DND-41 (cell line): ENCODE measurements around the gene CARD14.

Experiments
- ATAC-seq: fragments of 200-7000 bp; cut with Tn5 transposase; 3 replicates; pipeline ENCODE4 v1.9.1; 2021; ENCODE audit warnings: low read depth; ENCODE audit not compliant: insufficient read depth
- DNase-seq: peaks from one replicate; pipeline ENCODE4 v3.0.0-alpha.2; 2020
- H2AFZ ChIP-seq: 2 replicates; pipeline ENCODE4 v1.6.0; 2012; ENCODE audit warnings: low read depth, low read length
- H3K27ac ChIP-seq: 2 replicates; pipeline ENCODE4 v1.5.1; 2012; ENCODE audit warnings: low read length, inconsistent platforms
- H3K27me3 ChIP-seq: fragments of 200-600 bp; sonication (generic); 2 replicates; pipeline ENCODE4 v1.6.0; 2012; ENCODE audit warnings: low read length, mild to moderate bottlenecking, inconsistent platforms; ENCODE audit not compliant: insufficient read depth, poor library complexity
- H3K36me3 ChIP-seq: 2 replicates; pipeline ENCODE4 v1.5.1; 2012; ENCODE audit warnings: low read length, inconsistent platforms; ENCODE audit not compliant: insufficient read depth
- H3K4me1 ChIP-seq: 2 replicates; pipeline ENCODE4 v1.5.1; 2012; ENCODE audit warnings: mild to moderate bottlenecking, low read length; ENCODE audit not compliant: insufficient read depth
- H3K4me2 ChIP-seq: 2 replicates; pipeline ENCODE4 v1.6.0; 2012; ENCODE audit warnings: mild to moderate bottlenecking, moderate library complexity, low read length, inconsistent platforms; ENCODE audit not compliant: insufficient read depth
- H3K4me3 ChIP-seq, 2 experiments: fragments of 200-600 bp in 1 of 2; shearing (Covaris generic) in 1 of 2; 2 replicates each; pipeline ENCODE4 v1.5.1; 2012 to 2016; ENCODE audit warnings: inconsistent platforms in 2 of 2, low read length in 2 of 2, mild to moderate bottlenecking in 2 of 2, low read depth in 1 of 2, moderate library complexity in 1 of 2
- H3K79me2 ChIP-seq: 2 replicates; pipeline ENCODE4 v1.6.0; 2012; ENCODE audit warnings: low read length, inconsistent platforms; ENCODE audit not compliant: insufficient read depth
- H3K9ac ChIP-seq: 2 replicates; pipeline ENCODE4 v1.6.0; 2012; ENCODE audit warnings: low read depth, mild to moderate bottlenecking, inconsistent platforms, low read length, moderate library complexity
- H3K9me3 ChIP-seq: 2 replicates; pipeline ENCODE4 v1.5.1; 2012; ENCODE audit warnings: low read length, moderate library complexity, mild to moderate bottlenecking, inconsistent platforms; ENCODE audit not compliant: insufficient read depth, severe bottlenecking
- H4K20me1 ChIP-seq: 2 replicates; pipeline ENCODE4 v1.6.0; 2012; ENCODE audit warnings: low read length; ENCODE audit not compliant: insufficient read depth
- CTCF ChIP-seq: IDR thresholded peaks from 2 replicates; pipeline ENCODE4 v1.5.1; 2012; ENCODE audit warnings: borderline replicate concordance, low read length, moderate library complexity, mild to moderate bottlenecking; ENCODE audit not compliant: poor library complexity, severe bottlenecking; ENCODE audit errors: extremely low read depth
- EZH2 ChIP-seq: IDR thresholded peaks from 3 replicates; pipeline ENCODE4 v1.6.1; 2012; ENCODE audit warnings: borderline replicate concordance, low read depth, mild to moderate bottlenecking, moderate library complexity, low read length, inconsistent platforms; ENCODE audit not compliant: severe bottlenecking

Gene CARD14

DNA sequence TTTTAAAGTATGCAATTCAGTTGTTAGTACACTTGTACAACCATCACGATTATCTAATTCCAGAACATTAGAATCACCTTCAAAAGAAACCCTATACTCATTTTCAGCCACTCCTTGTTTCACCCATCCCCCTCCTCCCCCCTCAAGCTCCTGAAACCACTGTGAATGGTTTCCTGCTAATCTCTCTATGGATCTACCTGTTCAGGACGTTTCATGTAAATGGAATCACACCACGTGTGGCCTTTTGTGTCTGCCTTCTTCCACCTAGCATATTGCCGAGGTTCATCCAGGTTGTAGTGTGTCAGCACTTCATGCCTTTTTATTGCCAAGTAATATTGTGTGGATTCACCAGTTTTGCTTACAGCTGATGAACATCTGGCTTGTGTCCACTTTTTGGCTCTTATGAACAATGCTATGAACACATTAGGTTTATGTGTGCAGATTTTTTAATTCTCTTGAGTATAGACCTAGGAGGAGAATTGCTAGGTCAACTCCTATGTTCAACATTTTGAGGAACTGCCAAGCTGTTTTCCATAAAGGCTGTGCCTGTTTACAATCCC is 40.7 kb upstream of the CARD14 start:
- H3K9me3 ChIP-seq, result no peaks in the 10 kb centered on the region
- H4K20me1 ChIP-seq, result peaks cover 9% of the 10 kb centered on the region
- no peaks in the 10 kb centered on the region for H3K4me1 ChIP-seq
- H2AFZ ChIP-seq, result no peak overlapping the region
- H3K9ac ChIP-seq, result no peak overlapping the region
- ATAC-seq (no peak), DNase-seq (no peak)
- no peak for TF ChIP-seq CTCF
- TF ChIP-seq EZH2, result no peak
- peaks cover 4% of the 10 kb centered on the region for H3K27me3 ChIP-seq
- no peak overlapping the region for H3K4me3 ChIP-seq
- H3K79me2 ChIP-seq, result no peaks in the 10 kb centered on the region
- no peak overlapping the region for H3K27ac ChIP-seq
- peaks cover 13% of the 10 kb centered on the region for H3K36me3 ChIP-seq
- no peak overlapping the region for H3K4me2 ChIP-seq

DNA sequence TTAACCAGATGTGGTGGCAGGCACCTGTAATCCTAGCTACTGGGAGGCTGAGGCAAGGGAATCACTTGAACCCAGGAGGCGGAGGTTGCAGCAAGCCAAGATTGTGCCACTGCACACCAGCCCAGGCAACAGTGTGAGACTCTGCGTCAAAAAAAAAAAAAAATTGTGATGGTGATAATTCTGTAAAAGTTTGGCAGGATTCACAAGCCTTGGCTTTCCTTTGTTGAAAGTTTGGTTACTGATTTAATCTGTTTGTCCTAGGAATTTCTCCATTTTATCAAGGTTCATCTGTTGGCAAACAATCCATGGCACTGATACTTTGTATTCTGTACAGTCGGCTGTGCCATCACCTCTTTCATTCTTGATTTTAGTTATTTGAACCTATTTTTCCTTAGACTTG is 38.8 kb upstream of the CARD14 start:
- H3K4me3 ChIP-seq, result no peak overlapping the region
- H3K9me3 ChIP-seq, result no peaks in the 10 kb centered on the region
- H3K79me2 ChIP-seq, result no peaks in the 10 kb centered on the region
- peaks cover 31% of the 10 kb centered on the region for H3K36me3 ChIP-seq
- no peak overlapping the region for H3K27ac ChIP-seq
- H3K4me1 ChIP-seq, result no peaks in the 10 kb centered on the region
- H3K4me2 ChIP-seq, result no peak overlapping the region
- no peak for TF ChIP-seq EZH2
- TF ChIP-seq CTCF, result no peak
- H3K27me3 ChIP-seq, result peaks cover 4% of the 10 kb centered on the region
- no peak for DNase-seq
- ATAC-seq, result no peak
- peaks cover 9% of the 10 kb centered on the region for H4K20me1 ChIP-seq
- H2AFZ ChIP-seq, result no peak overlapping the region
- H3K9ac ChIP-seq, result no peak overlapping the region

- H3K36me3 ChIP-seq, result peaks cover 52% of the 10 kb centered on the region
- ATAC-seq, result peak; percentile 40; the same call in 2 of the 3 replicates
Observed at GRCh38 chr17:80132906-80133625, 36.8 kb upstream of the CARD14 start.

More at GRCh38 chr17:80132906-80133625, 36.8 kb upstream of the CARD14 start:
- H3K27ac ChIP-seq, result no peak overlapping the region
- TF ChIP-seq CTCF (no peak), EZH2 (no peak)
- no peak for DNase-seq
- H3K4me3 ChIP-seq, result no peak overlapping the region
- no peaks in the 10 kb centered on the region for H3K4me1 ChIP-seq
- no peak overlapping the region for H3K9ac ChIP-seq
- H3K79me2 ChIP-seq, result no peaks in the 10 kb centered on the region
- no peaks in the 10 kb centered on the region for H3K27me3 ChIP-seq
- no peak overlapping the region for H2AFZ ChIP-seq
- peaks cover 9% of the 10 kb centered on the region for H4K20me1 ChIP-seq
- no peak overlapping the region for H3K4me2 ChIP-seq
- H3K9me3 ChIP-seq, result no peaks in the 10 kb centered on the region
